ENCODE data around the gene ETV2.
"Not testable (repeated sequence)": the region's sequence is repeated elsewhere in the genome, so short reads cannot be mapped to it uniquely, and the experiment has no call there.

The ETV2 gene, protein sequence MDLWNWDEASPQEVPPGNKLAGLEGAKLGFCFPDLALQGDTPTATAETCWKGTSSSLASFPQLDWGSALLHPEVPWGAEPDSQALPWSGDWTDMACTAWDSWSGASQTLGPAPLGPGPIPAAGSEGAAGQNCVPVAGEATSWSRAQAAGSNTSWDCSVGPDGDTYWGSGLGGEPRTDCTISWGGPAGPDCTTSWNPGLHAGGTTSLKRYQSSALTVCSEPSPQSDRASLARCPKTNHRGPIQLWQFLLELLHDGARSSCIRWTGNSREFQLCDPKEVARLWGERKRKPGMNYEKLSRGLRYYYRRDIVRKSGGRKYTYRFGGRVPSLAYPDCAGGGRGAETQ

DNA sequence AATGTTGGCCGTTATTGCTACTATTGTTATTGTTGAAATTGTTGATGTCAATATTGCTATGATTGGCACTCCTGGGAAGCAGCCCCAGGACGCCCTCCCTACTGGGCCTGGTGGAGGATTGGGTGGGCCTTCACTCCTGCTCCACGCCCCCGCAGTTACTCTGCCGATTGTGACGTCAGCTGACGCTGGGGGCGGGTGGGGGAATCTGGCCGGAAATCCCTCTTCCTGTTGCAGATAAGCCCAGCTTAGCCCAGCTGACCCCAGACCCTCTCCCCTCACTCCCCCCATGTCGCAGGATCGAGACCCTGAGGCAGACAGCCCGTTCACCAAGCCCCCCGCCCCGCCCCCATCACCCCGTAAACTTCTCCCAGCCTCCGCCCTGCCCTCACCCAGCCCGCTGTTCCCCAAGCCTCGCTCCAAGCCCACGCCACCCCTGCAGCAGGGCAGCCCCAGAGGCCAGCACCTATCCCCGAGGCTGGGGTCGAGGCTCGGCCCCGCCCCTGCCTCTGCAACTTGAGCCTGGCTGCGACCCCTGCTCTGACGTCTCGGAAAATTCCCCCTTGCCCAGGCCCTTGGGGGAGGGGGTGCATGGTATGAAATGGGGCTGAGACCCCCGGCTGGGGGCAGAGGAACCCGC lies at the start of gene ETV2:
ETV2 (plus strand) TSS at position 231 of the 637 bp plus-strand sequence. CDS start 716 bp downstream, outside the sequence.
- peaks cover 19% of the 10 kb centered on the region for H3K36me3 Mint-ChIP-seq (ENCODE audit: low read depth)
- H3K9me3 Mint-ChIP-seq, result no peaks in the 10 kb centered on the region
- intact Hi-C loops (cut with micrococcal nuclease), result loop anchor here (10.0 kb wide), 1 partner anchor 103 kb away; the partner anchor contains the start of genes IGFLR1, LIN37, PSENEN and U2AF1L4

DNA sequence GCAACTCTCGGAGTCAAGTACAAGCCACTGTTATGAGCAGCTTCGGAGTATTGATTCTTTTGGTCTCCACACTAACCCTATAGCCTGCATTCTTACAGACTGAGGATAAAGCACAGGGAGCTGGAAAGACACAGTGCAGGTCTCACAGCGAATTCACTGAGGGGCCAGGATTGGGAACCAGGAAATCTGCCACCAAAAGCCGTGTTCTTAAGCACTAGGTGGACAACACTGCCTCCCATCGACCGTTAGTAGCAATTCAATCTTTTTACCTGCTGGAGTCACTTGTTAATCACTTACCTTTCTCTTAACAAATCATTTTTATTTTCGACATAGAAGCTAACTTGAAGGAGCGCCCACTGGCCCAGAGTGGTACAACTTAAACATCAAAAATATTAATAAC lies 49.3 kb upstream of the ETV2 start:
- Mint-ChIP-seq H3K4me1 (ENCODE audit: low read depth) (peaks cover 6% of the 10 kb centered on the region), H3K27ac (no peak overlapping the region), H3K9me3 (no peaks in the 10 kb centered on the region), H3K4me3 (no peak overlapping the region), H3K36me3 (ENCODE audit: low read depth) (no peaks in the 10 kb centered on the region), H3K27me3 (peaks cover 9% of the 10 kb centered on the region)
- intact Hi-C loops (cut with micrococcal nuclease), result loop anchor here (1.0 to 5.0 kb wide), 2 partner anchors 82 to 240 kb away; no protein-coding TSS in a partner anchor

More for the DNA sequence above, at the start of gene ETV2:
- Mint-ChIP-seq H3K4me3 (peak within 1 kb of the TSS; percentile 37), H3K27me3 (no peaks in the 10 kb centered on the region), H3K4me1 (ENCODE audit: low read depth) (peaks cover 41% of the 10 kb centered on the region), H3K27ac (peak within 1 kb of the TSS; percentile 76)

DNA sequence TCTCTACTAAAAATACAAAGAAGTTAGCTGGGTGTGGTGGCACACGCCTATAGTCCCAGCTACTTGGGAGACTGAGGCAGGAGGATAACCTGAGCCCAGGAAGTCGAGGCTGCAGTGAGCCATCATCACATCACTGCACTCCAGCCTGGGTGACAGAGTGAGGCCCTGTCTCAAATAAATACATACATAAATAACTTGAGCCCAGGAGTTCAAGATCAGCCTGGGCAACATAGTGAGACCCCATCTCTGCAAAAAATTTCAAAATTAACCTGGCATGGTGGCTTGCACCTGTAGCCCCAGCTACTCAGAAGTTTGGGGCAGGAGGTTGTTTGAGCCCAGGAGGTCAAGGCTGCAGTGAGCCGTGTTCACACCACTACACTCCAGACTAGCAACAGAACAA lies 46.5 kb upstream of the ETV2 start:
- H3K9me3 Mint-ChIP-seq; H3K27ac Mint-ChIP-seq; H3K4me3 Mint-ChIP-seq; H3K4me1 Mint-ChIP-seq (ENCODE audit: low read depth); intact Hi-C loops (cut with micrococcal nuclease); H3K36me3 Mint-ChIP-seq (ENCODE audit: low read depth): not testable (repeated sequence)
- peaks cover 21% of the 10 kb centered on the region for H3K27me3 Mint-ChIP-seq

DNA sequence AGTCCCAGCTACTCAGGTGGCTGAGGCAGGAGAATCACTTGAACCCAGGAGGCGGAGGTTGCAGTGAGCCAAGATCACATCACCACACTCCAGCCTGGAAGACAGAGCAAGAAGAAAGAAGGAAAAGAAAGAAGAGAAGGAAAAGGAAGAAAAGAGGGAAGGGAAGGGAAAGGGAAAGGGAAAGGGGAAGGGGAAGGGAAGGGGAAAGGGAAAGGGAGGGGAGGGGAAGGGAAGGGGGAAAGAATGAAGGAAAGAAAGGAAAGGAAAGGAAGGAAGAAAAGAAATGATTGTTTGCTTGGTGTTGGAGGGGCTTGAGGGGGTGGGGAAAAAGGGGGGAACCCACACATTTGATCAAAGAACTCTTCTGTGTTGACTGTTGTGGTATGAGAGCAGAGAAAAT lies 45.6 kb upstream of the ETV2 start:
- Mint-ChIP-seq H3K27me3 (peaks cover 25% of the 10 kb centered on the region), H3K9me3 (no peaks in the 10 kb centered on the region), H3K4me3 (no peak overlapping the region), H3K27ac (no peak overlapping the region), H3K4me1 (ENCODE audit: low read depth) (peaks cover 6% of the 10 kb centered on the region), H3K36me3 (ENCODE audit: low read depth) (no peaks in the 10 kb centered on the region)
- intact Hi-C loops (cut with micrococcal nuclease), result no loop called here

DNA sequence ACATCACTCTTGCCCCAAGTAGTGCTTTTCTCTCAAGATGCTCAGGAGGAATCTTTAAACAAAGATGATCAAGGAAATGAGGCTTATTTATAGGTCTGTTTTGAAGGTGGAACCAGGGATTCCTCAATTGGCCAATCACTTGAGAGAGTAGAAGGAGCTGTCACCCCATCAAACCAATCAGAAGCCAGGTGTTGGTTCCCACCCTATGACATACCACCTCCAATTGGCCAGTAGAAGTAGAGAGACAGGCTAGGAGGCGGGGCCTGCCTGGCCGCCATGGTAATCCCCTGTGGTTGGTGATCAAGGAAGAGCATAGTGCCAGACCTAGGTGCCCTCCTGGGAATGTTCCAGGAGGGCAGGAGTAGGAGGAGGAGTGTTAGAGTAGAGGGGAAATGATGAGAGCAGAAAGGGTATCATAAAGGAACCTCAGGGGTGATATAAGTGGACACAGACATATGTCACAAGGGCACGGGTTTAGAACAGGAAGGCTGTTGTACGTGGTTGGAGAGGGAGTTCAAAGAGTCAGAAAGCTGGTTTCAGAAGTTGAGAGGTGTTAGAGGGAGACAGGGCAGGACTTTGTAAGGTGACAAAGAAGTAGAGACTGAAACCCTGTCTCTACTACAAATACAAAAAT lies 45.1 kb upstream of the ETV2 start:
- Mint-ChIP-seq H3K27ac (no peak overlapping the region), H3K4me3 (no peak overlapping the region), H3K9me3 (no peaks in the 10 kb centered on the region), H3K27me3 (peaks cover 25% of the 10 kb centered on the region), H3K36me3 (ENCODE audit: low read depth) (no peaks in the 10 kb centered on the region), H3K4me1 (ENCODE audit: low read depth) (peaks cover 6% of the 10 kb centered on the region)
- intact Hi-C loops (cut with micrococcal nuclease), result no loop called here

DNA sequence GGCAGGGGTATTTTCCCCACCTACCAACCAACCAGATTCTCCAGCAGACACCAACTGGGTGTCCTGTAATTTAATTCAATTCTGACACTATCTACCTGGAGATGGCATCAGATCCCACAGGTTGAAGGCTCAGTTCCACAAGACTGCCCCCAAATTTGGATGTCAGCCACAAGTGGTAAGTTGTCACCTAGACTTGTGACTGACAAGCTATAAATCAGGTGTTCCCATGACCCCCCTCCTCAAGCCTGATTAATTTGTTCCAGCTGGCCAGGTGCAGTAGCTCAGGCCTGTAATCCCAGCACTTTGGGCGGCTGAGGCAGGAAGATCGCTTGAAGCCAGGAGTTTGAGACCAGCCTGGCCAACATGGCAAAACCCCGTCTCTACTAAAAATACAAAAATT lies 39.6 kb upstream of the ETV2 start:
- Mint-ChIP-seq H3K36me3 (ENCODE audit: low read depth) (no peaks in the 10 kb centered on the region), H3K9me3 (no peaks in the 10 kb centered on the region), H3K27ac (no peak overlapping the region), H3K4me3 (no peak overlapping the region), H3K27me3 (peaks cover 18% of the 10 kb centered on the region), H3K4me1 (ENCODE audit: low read depth) (no peaks in the 10 kb centered on the region)
- intact Hi-C loops (cut with micrococcal nuclease), result no loop called here

DNA sequence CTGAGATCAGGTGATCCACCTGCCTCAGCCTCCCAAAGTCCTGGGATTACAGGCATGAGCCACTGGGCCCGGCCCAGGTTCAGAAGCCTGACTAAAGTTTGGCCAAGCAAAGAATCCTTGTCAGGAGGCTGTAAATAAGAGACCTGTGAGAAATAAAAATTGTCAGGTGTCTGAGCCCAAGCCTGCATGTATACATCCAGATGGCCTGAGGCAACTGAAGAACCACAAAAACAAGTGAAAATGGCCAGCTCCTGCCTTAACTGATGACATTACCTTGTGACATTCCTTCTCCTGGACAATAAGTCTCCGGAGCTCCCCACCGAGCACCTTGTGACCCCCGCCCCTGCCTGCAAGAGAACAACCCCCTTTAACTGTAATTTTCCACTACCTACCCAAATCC lies 37.1 kb upstream of the ETV2 start:
- Mint-ChIP-seq H3K9me3 (peaks cover 12% of the 10 kb centered on the region), H3K27me3 (peaks cover 16% of the 10 kb centered on the region)
- intact Hi-C loops (cut with micrococcal nuclease); H3K4me1 Mint-ChIP-seq (ENCODE audit: low read depth); H3K36me3 Mint-ChIP-seq (ENCODE audit: low read depth); H3K4me3 Mint-ChIP-seq; H3K27ac Mint-ChIP-seq: not testable (repeated sequence)

DNA sequence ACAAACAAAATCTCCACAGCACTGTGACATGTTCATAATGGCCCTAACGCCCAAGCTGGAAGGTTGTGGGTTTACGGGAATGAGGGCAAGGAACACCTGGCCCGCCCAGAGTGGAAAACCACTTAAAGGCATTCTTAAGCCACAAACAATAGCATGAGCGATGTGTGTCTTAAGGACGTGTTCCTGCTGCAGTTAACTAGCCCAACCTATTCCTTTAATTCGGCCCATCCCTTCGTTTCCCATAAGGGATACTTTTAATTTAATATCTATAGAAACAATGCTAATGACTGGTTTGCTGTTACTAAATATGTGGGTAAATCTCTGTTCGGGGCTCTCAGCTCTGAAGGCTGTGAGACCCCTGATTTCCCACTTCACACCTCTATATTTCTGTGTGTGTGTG lies 34.4 kb upstream of the ETV2 start:
- H3K27ac Mint-ChIP-seq; intact Hi-C loops (cut with micrococcal nuclease); H3K4me3 Mint-ChIP-seq; H3K36me3 Mint-ChIP-seq (ENCODE audit: low read depth); H3K27me3 Mint-ChIP-seq: not testable (repeated sequence)
- peaks cover 12% of the 10 kb centered on the region for H3K9me3 Mint-ChIP-seq
- H3K4me1 Mint-ChIP-seq (ENCODE audit: low read depth), result peaks cover 24% of the 10 kb centered on the region

DNA sequence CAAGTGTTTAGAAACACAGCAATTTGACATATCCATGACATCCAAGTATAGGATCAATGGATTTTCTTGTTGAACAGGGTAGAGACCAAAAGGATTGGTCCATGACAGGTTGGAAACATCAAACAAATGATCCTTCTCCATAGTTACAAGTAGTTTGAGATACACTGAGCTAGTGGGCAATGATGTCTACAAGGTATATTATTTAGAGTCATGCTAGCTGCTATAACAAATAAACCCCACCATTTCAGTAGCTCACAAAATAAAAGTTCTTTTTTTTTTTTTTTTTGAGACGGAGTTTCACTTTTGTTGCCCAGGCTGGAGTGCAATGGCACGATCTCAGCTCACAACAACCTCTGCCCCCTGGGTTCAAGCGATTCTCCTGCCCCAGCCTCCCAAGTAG lies 33.9 kb upstream of the ETV2 start:
- H3K9me3 Mint-ChIP-seq, result peaks cover 12% of the 10 kb centered on the region
- peaks cover 4% of the 10 kb centered on the region for H3K27me3 Mint-ChIP-seq
- intact Hi-C loops (cut with micrococcal nuclease), result no loop called here
- peaks cover 7% of the 10 kb centered on the region for H3K36me3 Mint-ChIP-seq (ENCODE audit: low read depth)
- H3K4me3 Mint-ChIP-seq, result no peak overlapping the region
- no peak overlapping the region for H3K27ac Mint-ChIP-seq
- H3K4me1 Mint-ChIP-seq (ENCODE audit: low read depth), result peaks cover 29% of the 10 kb centered on the region

DNA sequence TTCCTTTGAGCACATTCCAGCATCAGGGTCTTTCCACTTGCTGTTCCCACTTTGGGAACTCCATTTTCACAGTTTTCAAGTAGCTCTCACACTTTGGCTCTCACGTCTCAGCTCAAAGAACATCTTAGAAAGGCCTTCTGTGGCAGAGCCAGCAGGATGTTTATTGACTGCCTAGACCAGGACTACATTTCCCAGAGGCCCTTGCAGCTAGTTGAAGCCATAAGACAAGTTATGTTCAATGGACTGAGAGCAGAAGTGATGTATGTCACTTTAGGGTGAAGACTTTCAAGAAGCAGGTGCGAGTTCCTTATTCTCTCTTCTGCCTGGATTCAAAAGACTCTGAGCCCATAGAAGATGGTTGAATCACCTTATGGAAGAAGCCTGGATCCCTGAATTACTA lies 33.3 kb upstream of the ETV2 start:
- Mint-ChIP-seq H3K36me3 (ENCODE audit: low read depth) (peaks cover 7% of the 10 kb centered on the region), H3K27me3 (peaks cover 4% of the 10 kb centered on the region), H3K4me1 (ENCODE audit: low read depth) (peaks cover 35% of the 10 kb centered on the region), H3K4me3 (no peak overlapping the region), H3K9me3 (peaks cover 12% of the 10 kb centered on the region), H3K27ac (peak overlapping the region; percentile 87)
- intact Hi-C loops (cut with micrococcal nuclease), result no loop called here

DNA sequence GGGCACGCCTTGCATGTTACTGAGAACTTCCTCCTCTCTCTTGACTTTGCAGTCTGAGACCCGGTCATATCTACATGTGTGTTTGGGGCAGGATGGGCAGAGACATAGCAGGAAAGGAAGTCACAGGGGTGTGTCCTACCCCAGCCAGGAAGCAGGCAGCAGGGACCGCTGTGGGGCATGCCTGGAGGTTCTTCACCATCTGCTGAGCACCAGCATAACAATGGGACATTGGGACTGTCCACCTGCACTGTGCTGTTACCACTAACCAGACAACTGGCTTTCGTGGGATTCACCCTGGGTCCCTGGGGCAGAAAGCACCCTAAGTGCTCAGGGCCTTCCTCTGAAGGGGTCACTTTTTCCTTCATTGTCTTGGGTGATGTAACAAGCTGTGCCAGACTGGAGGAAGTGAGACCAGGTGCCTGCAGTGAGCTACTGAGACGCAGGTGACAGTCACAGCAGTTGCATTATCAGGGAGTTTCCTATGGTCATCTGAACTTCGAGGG lies 31.6 kb upstream of the ETV2 start:
- H3K4me1 Mint-ChIP-seq (ENCODE audit: low read depth), result peaks cover 35% of the 10 kb centered on the region
- H3K27ac Mint-ChIP-seq, result peak overlapping the region; percentile 87
- intact Hi-C loops (cut with micrococcal nuclease), result no loop called here
- peaks cover 12% of the 10 kb centered on the region for H3K9me3 Mint-ChIP-seq
- peaks cover 10% of the 10 kb centered on the region for H3K36me3 Mint-ChIP-seq (ENCODE audit: low read depth)
- H3K4me3 Mint-ChIP-seq, result no peak overlapping the region
- peaks cover 4% of the 10 kb centered on the region for H3K27me3 Mint-ChIP-seq

DNA sequence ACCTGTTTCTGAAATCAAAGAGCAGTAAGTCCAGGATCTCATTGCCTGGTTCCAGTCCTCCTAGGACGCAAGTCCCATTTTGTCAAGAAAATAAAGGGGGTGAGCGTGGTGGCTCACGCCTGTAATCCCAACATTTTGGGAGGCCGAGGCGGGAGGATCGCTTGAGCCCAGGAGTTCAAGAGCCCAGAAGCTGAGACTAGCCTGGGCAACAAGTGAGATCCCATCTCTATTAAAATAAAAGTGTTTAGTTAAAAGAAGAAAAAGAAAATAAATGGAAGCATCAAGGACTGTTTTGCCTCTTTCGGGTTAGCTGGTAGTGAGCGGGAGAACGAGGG lies 29.4 kb upstream of the ETV2 start:
- H3K27me3 Mint-ChIP-seq, result peaks cover 4% of the 10 kb centered on the region
- peaks cover 35% of the 10 kb centered on the region for H3K4me1 Mint-ChIP-seq (ENCODE audit: low read depth)
- peak overlapping the region; percentile 87 for H3K27ac Mint-ChIP-seq
- intact Hi-C loops (cut with micrococcal nuclease), result loop anchor here (2.0 kb wide), 1 partner anchor 17 kb away; the partner anchor contains the start of gene RBM42
- H3K9me3 Mint-ChIP-seq, result peaks cover 12% of the 10 kb centered on the region
- peaks cover 29% of the 10 kb centered on the region for H3K36me3 Mint-ChIP-seq (ENCODE audit: low read depth)
- H3K4me3 Mint-ChIP-seq, result peak overlapping the region; percentile 80

DNA sequence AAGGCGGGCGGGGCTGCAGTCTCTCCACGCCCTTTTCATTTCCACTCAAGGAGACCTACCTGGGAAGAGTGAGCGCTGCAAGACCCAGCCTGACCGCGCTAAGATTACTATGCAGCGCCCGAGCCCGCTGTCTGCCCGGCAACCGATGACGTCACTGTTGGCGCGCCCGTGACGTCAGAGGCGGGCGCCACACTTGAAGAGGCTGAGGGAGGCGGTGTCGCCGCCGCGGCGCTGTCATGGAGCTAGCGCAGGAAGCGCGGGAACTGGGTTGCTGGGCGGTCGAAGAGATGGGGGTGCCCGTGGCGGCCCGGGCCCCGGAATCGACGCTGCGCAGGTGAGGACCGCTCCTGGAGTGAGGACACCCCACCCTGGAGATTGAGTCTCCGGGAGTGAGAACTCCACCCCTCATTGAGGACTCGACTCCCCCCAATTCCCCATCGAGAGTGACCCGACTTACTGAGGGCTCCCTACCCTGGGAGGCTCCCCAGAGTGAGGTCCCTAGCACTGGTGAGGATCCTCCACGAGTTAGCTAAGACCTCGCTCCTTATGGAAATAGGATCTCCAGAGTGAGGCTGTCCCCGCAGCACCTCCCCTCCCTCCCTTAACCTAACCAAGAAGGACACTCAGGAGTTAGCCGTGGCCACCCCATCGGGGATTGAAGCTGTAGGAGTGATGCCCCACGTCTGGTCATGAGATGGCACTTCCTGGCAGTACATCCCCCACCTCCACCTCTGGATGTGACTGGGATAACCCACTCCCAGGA lies 28.8 kb upstream of the ETV2 start, which contains the start of gene HAUS5:
HAUS5 (plus strand) TSS at position 177 of the 763 bp plus-strand sequence; CDS start at position 237, 60 bp downstream.
- Mint-ChIP-seq H3K27me3 (peaks cover 4% of the 10 kb centered on the region), H3K27ac (peak within 1 kb of the TSS; percentile 87), H3K9me3 (peaks cover 12% of the 10 kb centered on the region), H3K36me3 (ENCODE audit: low read depth) (peaks cover 35% of the 10 kb centered on the region), H3K4me1 (ENCODE audit: low read depth) (peaks cover 35% of the 10 kb centered on the region), H3K4me3 (peak within 1 kb of the TSS; percentile 80)
- intact Hi-C loops (cut with micrococcal nuclease), result loop anchor here (2.0 kb wide), 1 partner anchor 16 kb away; the partner anchor contains the start of gene RBM42
